ENCODE measurements around the gene ADRM1.

ADRM1 gene

DNA sequence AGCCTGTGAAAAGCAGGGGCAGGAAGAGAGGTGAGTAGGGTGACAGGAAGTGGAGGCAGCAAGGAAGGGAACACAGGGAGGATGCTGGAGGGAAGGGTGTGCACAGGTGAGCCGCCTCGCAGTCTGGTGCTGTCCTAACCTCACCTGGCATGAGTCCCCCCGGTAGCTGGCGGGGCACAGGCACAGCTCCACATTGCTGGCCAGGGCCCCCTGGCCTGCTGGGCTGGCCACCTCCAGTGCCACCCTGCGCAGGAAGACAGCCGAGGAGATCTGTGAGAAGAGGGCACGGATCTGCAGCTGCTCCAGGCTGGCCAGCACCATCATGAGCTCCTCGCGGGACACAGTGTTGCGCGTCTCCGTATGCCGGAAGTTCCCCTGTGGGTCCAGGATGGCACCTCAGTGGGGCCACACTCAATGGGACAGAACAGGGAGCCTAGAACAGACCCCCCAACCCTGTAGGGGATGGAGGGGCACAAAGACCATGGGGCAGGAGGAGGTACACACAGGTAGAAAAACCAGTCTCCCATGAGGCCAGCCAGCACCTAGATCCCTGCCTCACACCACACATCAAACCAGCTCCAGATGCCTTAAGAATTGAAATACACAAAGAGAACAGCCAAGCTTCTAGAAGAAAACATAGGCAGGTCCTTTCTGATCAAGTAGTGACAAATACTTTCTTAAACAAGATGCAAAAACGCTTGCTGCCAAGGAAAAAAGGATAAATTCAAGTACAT is 22.5 kb downstream of the ADRM1 start:
- no peak for DNase-seq (ENCODE audit: low spot score)

DNA sequence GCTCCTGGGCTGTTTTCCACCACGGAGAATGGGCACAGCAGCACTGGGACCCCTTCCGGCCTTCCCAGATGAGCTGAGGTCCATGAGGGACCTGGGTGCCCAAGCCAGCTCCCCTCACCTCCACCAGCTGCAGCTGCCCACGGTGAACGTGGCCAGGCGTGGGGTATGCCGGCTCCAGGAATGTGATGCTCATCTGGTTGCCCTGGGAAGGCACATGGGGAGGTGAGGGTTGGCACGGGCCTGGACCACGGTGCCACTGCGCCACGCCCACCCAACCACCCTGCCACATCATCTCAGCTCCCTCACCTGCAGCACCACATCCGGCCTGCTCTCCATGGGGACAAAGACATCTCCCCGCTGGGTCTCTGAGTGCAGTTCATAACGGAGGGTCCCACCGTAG is 23.8 kb downstream of the ADRM1 start:
- DNase-seq (ENCODE audit: low spot score): no peak

DNA sequence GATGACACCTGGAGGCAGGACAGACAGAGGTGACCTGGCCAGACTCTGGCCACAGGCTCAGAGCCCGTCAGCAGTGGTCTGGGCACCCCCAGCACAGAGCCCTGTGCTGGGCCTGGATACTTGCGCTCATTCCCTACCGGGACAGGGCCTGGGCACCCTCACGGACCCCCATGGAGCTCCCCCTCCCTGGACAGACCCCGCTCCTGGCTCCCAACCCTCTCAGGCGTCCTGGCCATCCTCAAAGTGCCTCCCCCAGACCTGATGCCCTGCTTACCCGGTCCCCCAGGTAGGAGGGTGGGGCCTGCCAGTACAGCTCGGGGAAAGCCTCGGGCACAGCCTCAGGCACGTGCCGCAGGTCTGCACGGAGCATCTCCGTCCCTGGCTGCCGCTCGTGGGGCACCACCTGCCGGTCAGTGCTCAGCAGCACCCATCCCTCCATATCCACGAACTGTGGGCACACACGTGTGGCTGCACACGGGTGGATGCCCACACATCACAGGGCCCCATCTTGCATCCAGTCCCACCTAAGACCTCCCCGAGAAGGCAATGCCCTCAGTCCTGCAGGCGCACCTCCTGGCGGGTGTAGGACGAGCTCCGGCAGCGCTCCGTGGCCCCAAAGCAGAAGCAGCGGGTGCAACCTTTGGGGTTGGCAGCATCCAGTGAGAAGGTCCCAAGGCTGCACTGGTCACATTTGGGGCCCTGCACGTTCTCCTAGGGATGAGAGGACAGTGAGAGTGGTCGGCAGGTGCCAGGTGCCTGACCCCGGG is 24.3 kb downstream of the ADRM1 start:
- no peak for DNase-seq (ENCODE audit: low spot score)

GRCh38 chr20:62327726-62328495 is 25.1 kb downstream of the ADRM1 start:
- DNase-seq (ENCODE audit: low spot score): no peak

- DNase-seq (ENCODE audit: low spot score): no peak
These were observed 26.0 kb downstream of the ADRM1 start for GRCh38 chr20:62328684-62329388.

GRCh38 chr20:62329389-62330377 is 26.9 kb downstream of the ADRM1 start:
- DNase-seq (ENCODE audit: low spot score): no peak

DNA sequence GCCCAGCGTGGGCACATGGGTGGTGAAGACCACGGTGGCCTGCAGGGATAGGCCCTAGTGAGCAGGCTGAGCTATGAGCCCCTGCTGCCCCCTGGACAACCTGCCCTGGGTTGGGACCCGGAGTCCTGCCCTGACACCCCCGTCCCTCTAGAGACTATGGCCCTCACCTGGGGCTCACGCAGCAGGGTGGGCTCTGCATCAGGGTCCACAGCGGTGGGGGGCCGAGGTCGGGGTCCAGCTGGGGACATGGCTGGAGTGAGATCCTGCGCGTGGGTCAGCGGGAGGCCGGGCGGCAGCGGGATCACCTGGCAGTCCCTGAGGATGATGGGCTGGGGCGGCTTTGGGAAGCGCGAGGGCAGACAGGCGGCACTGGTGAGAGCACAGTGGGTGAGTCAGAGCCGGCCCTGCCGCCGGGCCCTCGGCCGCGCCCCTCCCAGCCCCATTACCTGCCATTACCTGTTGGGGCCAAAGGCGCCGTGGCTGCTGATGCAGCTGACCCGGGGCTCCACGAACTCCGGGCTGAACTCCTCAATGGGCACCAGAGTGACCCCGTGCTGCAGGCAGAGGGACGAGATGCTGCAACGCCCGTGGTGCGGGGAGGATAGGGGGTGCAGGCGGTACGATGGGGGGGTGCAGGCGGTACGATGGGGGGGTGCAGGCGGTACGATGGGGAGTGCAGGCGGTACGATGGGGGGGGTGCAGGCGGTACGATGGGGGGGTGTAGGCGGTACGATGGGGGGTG is 27.9 kb downstream of the ADRM1 start:
- DNase-seq (ENCODE audit: low spot score): no peak

GRCh38 chr20:62331347-62331746 is 28.6 kb downstream of the ADRM1 start:
- DNase-seq (ENCODE audit: low spot score): no peak

- DNase-seq (ENCODE audit: low spot score): no peak
These were observed 29.6 kb downstream of the ADRM1 start for GRCh38 chr20:62332421-62332820.

- DNase-seq (ENCODE audit: low spot score): no peak
These were observed 30.4 kb downstream of the ADRM1 start for GRCh38 chr20:62332989-62333819.

DNA sequence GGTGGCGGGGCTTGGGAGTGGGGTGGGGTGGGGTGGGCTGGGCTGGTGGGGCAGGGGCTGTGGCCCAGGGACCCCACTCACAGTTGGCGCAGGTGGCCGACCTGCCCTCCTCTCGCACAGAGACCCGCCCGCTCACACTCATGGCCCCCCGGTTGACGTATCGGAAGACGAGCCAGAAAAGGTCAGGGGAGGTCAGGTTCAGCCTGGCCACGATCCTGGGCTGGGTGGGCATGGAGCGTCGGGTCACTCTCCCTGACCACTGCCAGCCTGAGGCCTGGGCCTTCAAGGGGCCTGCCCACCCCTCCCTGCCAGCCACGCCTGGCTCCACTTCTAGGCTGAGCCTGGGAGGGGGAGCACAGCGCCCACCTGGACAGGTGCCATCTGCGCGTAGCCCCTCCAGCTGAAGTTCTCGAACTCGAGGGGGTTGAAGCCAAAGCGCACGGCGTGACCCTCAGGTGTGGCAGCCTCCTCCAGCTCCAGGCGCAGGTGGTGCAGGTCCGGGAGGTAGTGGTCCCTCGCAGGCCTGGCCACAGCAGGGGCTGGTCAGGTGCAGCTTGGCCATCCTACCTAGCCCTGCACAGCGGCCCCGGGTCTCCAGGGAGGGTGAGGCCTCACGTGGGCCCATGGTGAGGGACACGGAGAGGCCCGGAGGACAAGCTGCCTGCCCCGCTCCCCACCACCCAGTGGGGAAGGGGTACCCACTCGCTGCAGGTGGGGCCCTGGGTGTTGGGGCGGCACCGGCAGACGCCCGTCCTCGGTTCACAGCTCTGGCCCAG is 31.2 kb downstream of the ADRM1 start:
- DNase-seq (ENCODE audit: low spot score): no peak

- no peak for DNase-seq (ENCODE audit: low spot score)
These were observed 32.1 kb downstream of the ADRM1 start for GRCh38 chr20:62334881-62335280.

DNA sequence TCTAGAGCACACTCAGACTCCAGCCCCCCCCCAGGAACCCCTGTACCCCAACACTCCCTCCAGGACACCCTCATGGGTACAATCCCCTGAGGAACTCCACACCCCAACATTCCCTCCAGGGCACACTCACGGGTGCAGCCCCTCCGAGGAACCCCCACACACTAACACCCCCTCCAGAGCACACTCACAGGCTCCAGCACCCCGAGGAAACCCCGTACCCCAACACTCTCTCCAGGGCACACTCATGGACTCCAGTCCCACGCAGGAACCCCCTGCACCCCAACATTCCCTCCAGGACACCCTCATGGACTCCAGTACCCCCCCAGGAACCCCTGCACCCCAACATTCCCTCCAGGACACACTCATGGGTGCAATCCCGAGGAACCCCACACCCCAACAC is 32.7 kb downstream of the ADRM1 start:
- no peak for DNase-seq (ENCODE audit: low spot score)

GRCh38 chr20:62336329-62336728 is 33.5 kb downstream of the ADRM1 start:
- no peak for DNase-seq (ENCODE audit: low spot score)

GRCh38 chr20:62336775-62337557 is 34.2 kb downstream of the ADRM1 start:
- DNase-seq (ENCODE audit: low spot score): no peak

- no peak for DNase-seq (ENCODE audit: low spot score)
These were observed 34.9 kb downstream of the ADRM1 start for GRCh38 chr20:62337558-62338293.

- no peak for DNase-seq (ENCODE audit: low spot score)
These were observed 35.5 kb downstream of the ADRM1 start for GRCh38 chr20:62338294-62338620.
